ENCODE results near the gene GNG5.

The GNG5 gene

DNA sequence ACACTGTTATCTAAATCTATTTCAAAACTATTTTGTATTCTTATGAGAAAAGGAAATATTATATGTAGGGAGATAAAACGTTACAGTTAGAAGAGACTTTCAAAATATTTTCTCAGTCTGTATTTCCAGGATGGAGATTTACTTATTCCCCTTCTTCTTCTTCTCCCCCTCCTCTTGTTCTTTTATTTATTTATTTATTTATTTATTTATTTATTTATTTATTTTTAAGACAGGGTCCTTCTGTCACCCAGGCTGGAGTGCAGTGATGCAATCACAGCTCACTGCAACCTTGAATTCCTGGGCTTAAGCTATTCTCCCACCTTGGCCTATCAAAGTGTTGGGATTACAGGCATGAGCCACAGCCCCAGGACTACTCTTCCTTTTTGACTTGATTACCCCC is 30.2 kb downstream of the GNG5 start:
- H3K27me3 ChIP-seq (ENCODE audit: insufficient read depth, poor library complexity, severe bottlenecking) = no peaks in the 10 kb centered on the region
- DNase-seq (ENCODE audit: low read depth in 1 of 2, low spot score in 1 of 2) = no peak
- no peak overlapping the region for H3K27ac ChIP-seq (replicated peaks)
- H3K4me3 ChIP-seq (replicated peaks; ENCODE audit: insufficient read depth, low read length) = no peak overlapping the region
- TF ChIP-seq SPI1 (IDR thresholded peaks at IDR 0.05; ENCODE audit: borderline replicate concordance, low read depth) (no peak), GABPA (IDR thresholded peaks at IDR 0.05; ENCODE audit: low read depth) (no peak), POLR2AphosphoS5 (IDR thresholded peaks at IDR 0.05; ENCODE audit: low read depth) (no peak)
- TF ChIP-seq, protein P1, sequence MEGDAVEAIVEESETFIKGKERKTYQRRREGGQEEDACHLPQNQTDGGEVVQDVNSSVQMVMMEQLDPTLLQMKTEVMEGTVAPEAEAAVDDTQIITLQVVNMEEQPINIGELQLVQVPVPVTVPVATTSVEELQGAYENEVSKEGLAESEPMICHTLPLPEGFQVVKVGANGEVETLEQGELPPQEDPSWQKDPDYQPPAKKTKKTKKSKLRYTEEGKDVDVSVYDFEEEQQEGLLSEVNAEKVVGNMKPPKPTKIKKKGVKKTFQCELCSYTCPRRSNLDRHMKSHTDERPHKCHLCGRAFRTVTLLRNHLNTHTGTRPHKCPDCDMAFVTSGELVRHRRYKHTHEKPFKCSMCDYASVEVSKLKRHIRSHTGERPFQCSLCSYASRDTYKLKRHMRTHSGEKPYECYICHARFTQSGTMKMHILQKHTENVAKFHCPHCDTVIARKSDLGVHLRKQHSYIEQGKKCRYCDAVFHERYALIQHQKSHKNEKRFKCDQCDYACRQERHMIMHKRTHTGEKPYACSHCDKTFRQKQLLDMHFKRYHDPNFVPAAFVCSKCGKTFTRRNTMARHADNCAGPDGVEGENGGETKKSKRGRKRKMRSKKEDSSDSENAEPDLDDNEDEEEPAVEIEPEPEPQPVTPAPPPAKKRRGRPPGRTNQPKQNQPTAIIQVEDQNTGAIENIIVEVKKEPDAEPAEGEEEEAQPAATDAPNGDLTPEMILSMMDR (IDR thresholded peaks at IDR 0.05; ENCODE audit: insufficient read depth, low read length) = no peak
- TF ChIP-seq, protein P2, sequence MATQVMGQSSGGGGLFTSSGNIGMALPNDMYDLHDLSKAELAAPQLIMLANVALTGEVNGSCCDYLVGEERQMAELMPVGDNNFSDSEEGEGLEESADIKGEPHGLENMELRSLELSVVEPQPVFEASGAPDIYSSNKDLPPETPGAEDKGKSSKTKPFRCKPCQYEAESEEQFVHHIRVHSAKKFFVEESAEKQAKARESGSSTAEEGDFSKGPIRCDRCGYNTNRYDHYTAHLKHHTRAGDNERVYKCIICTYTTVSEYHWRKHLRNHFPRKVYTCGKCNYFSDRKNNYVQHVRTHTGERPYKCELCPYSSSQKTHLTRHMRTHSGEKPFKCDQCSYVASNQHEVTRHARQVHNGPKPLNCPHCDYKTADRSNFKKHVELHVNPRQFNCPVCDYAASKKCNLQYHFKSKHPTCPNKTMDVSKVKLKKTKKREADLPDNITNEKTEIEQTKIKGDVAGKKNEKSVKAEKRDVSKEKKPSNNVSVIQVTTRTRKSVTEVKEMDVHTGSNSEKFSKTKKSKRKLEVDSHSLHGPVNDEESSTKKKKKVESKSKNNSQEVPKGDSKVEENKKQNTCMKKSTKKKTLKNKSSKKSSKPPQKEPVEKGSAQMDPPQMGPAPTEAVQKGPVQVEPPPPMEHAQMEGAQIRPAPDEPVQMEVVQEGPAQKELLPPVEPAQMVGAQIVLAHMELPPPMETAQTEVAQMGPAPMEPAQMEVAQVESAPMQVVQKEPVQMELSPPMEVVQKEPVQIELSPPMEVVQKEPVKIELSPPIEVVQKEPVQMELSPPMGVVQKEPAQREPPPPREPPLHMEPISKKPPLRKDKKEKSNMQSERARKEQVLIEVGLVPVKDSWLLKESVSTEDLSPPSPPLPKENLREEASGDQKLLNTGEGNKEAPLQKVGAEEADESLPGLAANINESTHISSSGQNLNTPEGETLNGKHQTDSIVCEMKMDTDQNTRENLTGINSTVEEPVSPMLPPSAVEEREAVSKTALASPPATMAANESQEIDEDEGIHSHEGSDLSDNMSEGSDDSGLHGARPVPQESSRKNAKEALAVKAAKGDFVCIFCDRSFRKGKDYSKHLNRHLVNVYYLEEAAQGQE (IDR thresholded peaks at IDR 0.05; ENCODE audit: insufficient replicate concordance, low read depth) = no peak

DNA sequence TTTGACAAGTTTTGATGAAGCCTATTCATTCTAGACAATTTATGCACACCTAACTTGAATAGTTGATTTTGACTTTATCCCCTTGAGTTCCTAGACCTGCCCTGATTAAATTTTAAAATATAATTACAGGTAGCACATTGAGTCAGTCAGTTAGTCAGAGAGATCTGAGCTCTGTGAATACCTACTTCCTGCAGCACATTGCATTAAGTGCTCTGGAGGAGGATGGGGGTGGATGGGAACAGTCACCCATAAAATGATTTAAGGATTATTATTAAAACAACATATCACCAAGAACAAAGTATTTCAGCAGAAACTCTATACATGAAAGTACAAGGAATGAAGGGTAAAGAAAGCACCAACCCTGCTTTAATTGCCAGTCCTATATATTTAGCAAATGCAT is 39.1 kb downstream of the GNG5 start:
- H3K27ac ChIP-seq (replicated peaks) = no peak overlapping the region
- no peak for DNase-seq (ENCODE audit: low read depth in 1 of 2, low spot score in 1 of 2)
- H3K4me3 ChIP-seq (replicated peaks; ENCODE audit: insufficient read depth, low read length) = no peak overlapping the region
- H3K27me3 ChIP-seq (ENCODE audit: insufficient read depth, poor library complexity, severe bottlenecking) = no peaks in the 10 kb centered on the region
- TF ChIP-seq GABPA (IDR thresholded peaks at IDR 0.05; ENCODE audit: low read depth) (no peak), POLR2AphosphoS5 (IDR thresholded peaks at IDR 0.05; ENCODE audit: low read depth) (no peak)
- TF ChIP-seq, protein P2 (IDR thresholded peaks at IDR 0.05; ENCODE audit: insufficient replicate concordance, low read depth) = no peak
- TF ChIP-seq, protein P1 (IDR thresholded peaks at IDR 0.05; ENCODE audit: insufficient read depth, low read length) = no peak

DNA sequence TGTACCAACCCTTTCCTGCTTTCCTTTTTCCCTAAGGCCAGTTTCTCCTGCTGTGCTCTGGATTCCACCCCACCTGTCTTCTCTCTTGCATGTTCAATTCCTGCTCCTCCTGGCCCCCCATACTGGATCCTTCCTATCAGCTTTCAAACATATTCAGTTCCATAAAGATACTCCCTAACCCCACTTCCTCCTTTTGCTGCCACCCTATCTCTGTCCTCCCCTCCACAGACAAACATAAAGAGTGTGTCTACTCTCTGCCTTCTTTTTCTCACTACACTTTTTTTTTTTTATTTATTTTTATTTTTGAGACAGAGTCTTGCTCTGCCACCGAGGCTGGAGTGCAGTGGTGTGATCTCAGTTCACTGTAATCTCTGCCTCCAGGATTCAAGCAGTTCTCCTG is 44.3 kb downstream of the GNG5 start:
- H3K27ac ChIP-seq (replicated peaks) = no peak overlapping the region
- no peak overlapping the region for H3K4me3 ChIP-seq (replicated peaks; ENCODE audit: insufficient read depth, low read length)
- TF ChIP-seq GABPA (IDR thresholded peaks at IDR 0.05; ENCODE audit: low read depth) (no peak), SPI1 (IDR thresholded peaks at IDR 0.05; ENCODE audit: borderline replicate concordance, low read depth) (peak; percentile 87)
- no peak for DNase-seq (ENCODE audit: low read depth in 1 of 2, low spot score in 1 of 2)
- H3K27me3 ChIP-seq (ENCODE audit: insufficient read depth, poor library complexity, severe bottlenecking) = no peaks in the 10 kb centered on the region

DNA sequence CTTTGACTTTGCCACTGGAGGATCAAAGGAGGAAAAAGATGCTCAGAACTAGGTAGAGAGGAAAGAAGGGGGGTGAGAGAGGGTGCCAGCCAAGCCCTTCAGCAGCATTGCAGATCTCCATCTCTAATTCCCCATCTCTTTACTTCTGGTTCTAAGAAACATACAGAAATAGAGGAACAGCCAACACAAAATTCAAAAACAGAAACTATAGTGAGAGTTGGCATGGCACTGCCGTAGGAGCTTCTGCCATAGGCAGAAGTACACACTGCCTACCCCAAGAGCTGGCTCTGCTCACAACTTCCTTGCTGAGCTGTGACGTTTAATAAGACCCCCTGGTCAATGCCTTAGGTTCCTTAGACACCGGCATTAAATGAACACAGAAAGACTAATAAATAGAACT is 53.9 kb downstream of the GNG5 start:
- Histone ChIP-seq H3K27me3 (ENCODE audit: insufficient read depth, poor library complexity, severe bottlenecking) (no peaks in the 10 kb centered on the region), H3K27ac (replicated peaks) (no peak overlapping the region), H3K4me3 (replicated peaks; ENCODE audit: insufficient read depth, low read length) (no peak overlapping the region)
- TF ChIP-seq, protein P2 (IDR thresholded peaks at IDR 0.05; ENCODE audit: insufficient replicate concordance, low read depth) = no peak
- no peak for DNase-seq (ENCODE audit: low read depth in 1 of 2, low spot score in 1 of 2)

Measured in HL-60 (cell line).